Epithelial cell of proximal tubule (primary cell): Measurements from ENCODE around the gene GMPR2. TPM values are rescaled to one million over a fixed set of nuclear protein-coding genes. Genes with fewer than 3 reads are reported as not detected.

ENCODE experiments used
- DNase-seq: peaks from one replicate; pipeline ENCODE4 v3.0.0-alpha.2; 2011; ENCODE audit warnings: low read depth
- H3K4me3 ChIP-seq: 2 replicates; pipeline ENCODE4 v1.5.1; 2011; ENCODE audit warnings: low read depth, mild to moderate bottlenecking, low read length
- CTCF ChIP-seq: conservative IDR thresholded peaks from 2 replicates; pipeline ENCODE4 v1.5.1; 2012; ENCODE audit warnings: low read depth, mild to moderate bottlenecking, low read length
- total RNA-seq: library from RNA; depleted of rRNA; stranded (reverse); fragments of >200 nt; gene quantifications from 2 replicates; pipeline ENCODE4 v1.2.3, GENCODE V29; 2015

Gene GMPR2
- total RNA-seq, 1 donor from 2014 or later, result 136 TPM

- no peak overlapping the region for H3K4me3 ChIP-seq
- TF ChIP-seq CTCF, result no peak
- no peak for DNase-seq
Measured at GRCh38 chr14:24235804-24236688, 3.3 kb downstream of the GMPR2 start.

- H3K4me3 ChIP-seq, result no peak overlapping the region
- no peak for DNase-seq
- no peak for TF ChIP-seq CTCF
Measured at GRCh38 chr14:24236689-24237462, 4.1 kb downstream of the GMPR2 start.

- DNase-seq, result no peak
- no peak for TF ChIP-seq CTCF
- no peak overlapping the region for H3K4me3 ChIP-seq
Measured at GRCh38 chr14:24237463-24237955, 4.8 kb downstream of the GMPR2 start.

GRCh38 chr14:24238123-24238522, 5.4 kb downstream of the GMPR2 start:
- no peak overlapping the region for H3K4me3 ChIP-seq
- no peak for DNase-seq
- TF ChIP-seq CTCF, result no peak

- no peak for TF ChIP-seq CTCF
- H3K4me3 ChIP-seq, result no peak overlapping the region
- DNase-seq, result no peak
Measured at GRCh38 chr14:24238527-24239037, 5.9 kb downstream of the GMPR2 start.

GRCh38 chr14:24240110-24240918, 7.6 kb downstream of the GMPR2 start:
- DNase-seq, result no peak
- no peak overlapping the region for H3K4me3 ChIP-seq
- TF ChIP-seq CTCF, result no peak
